ENCODE data around the gene VMP1. TPM values are rescaled to one million over a fixed set of nuclear protein-coding genes. Genes with fewer than 3 reads are reported as not detected.

VMP1 gene
- total and polyA plus RNA-seq, 2 donors (not counting 1 experiment from before 2014, with no cell fraction given) = 125 to 235 TPM

- Histone ChIP-seq H3K4me3 (replicated peaks in 1 of 4; ENCODE audit: control extremely low read depth in 1 of 4, insufficient read depth in 1 of 4, low read depth in 3 of 4, low read length in 4 of 4) (no peak overlapping the region), H4K20me1 (ENCODE audit: control insufficient read depth, extremely low read depth, insufficient read depth, low read length) (no peaks in the 10 kb centered on the region), H3K36me3 (ENCODE audit: control insufficient read depth, insufficient read depth, low read length) (no peaks in the 10 kb centered on the region), H3K79me2 (ENCODE audit: control insufficient read depth, insufficient read depth, low read length) (no peaks in the 10 kb centered on the region), H3K4me1 (ENCODE audit: control insufficient read depth, extremely low read depth, insufficient read depth, low read length) (peaks cover 9% of the 10 kb centered on the region), H3K9ac (ENCODE audit: insufficient read depth, low read length) (no peak overlapping the region), H3K4me2 (ENCODE audit: extremely low read depth, insufficient read depth, low read length) (no peak overlapping the region), H2AFZ (ENCODE audit: low read length) (no peak overlapping the region), H3K27ac (ENCODE audit: insufficient read depth, low read length) (no peak overlapping the region), H3K27me3 (ENCODE audit: control insufficient read depth, insufficient read depth, low read length) (no peaks in the 10 kb centered on the region), H3K9me3 (ENCODE audit: control insufficient read depth, insufficient read depth, low read depth, low read length) (no peaks in the 10 kb centered on the region)
- TF ChIP-seq CTCF (conservative IDR thresholded peaks at IDR 0.05 in 1 of 2, IDR thresholded peaks at IDR 0.05 in 1 of 2; ENCODE audit: low read depth in 1 of 2, low read length in 2 of 2) (no peak), EZH2 (IDR thresholded peaks at IDR 0.05; ENCODE audit: low read length, missing control alignments) (no peak)
- DNase-seq (ENCODE audit: low read depth in 2 of 2) = peak in 1 of 2 donors; percentile 53
Observed at GRCh38 chr17:59752446-59752845, 45.0 kb downstream of the VMP1 start.

- Histone ChIP-seq H3K27me3 (ENCODE audit: control insufficient read depth, insufficient read depth, low read length) (no peaks in the 10 kb centered on the region), H3K36me3 (ENCODE audit: control insufficient read depth, insufficient read depth, low read length) (no peaks in the 10 kb centered on the region), H3K4me2 (ENCODE audit: extremely low read depth, insufficient read depth, low read length) (no peak overlapping the region), H3K9ac (ENCODE audit: insufficient read depth, low read length) (no peak overlapping the region), H4K20me1 (ENCODE audit: control insufficient read depth, extremely low read depth, insufficient read depth, low read length) (no peaks in the 10 kb centered on the region), H3K27ac (ENCODE audit: insufficient read depth, low read length) (no peak overlapping the region), H3K4me1 (ENCODE audit: control insufficient read depth, extremely low read depth, insufficient read depth, low read length) (peaks cover 9% of the 10 kb centered on the region), H3K79me2 (ENCODE audit: control insufficient read depth, insufficient read depth, low read length) (peaks cover 2% of the 10 kb centered on the region), H2AFZ (ENCODE audit: low read length) (no peak overlapping the region), H3K4me3 (replicated peaks in 1 of 4; ENCODE audit: control extremely low read depth in 1 of 4, insufficient read depth in 1 of 4, low read depth in 3 of 4, low read length in 4 of 4) (no peak overlapping the region), H3K9me3 (ENCODE audit: control insufficient read depth, insufficient read depth, low read depth, low read length) (no peaks in the 10 kb centered on the region)
- DNase-seq (ENCODE audit: low read depth in 2 of 2) = no peak
- TF ChIP-seq EZH2 (IDR thresholded peaks at IDR 0.05; ENCODE audit: low read length, missing control alignments) = no peak
Observed at GRCh38 chr17:59752922-59753321, 45.5 kb downstream of the VMP1 start.

GRCh38 chr17:59753522-59754467, 46.3 kb downstream of the VMP1 start:
- H3K79me2 ChIP-seq (ENCODE audit: control insufficient read depth, insufficient read depth, low read length) = peaks cover 3% of the 10 kb centered on the region
- peak overlapping the region; percentile 64 for H3K27ac ChIP-seq (ENCODE audit: insufficient read depth, low read length)
- peak overlapping the region in 3 of 4 experiments; percentile 11 to 48 (median 25) for H3K4me3 ChIP-seq (replicated peaks in 1 of 4; ENCODE audit: control extremely low read depth in 1 of 4, insufficient read depth in 1 of 4, low read depth in 3 of 4, low read length in 4 of 4)
- peak overlapping the region; percentile 41 for H3K9ac ChIP-seq (ENCODE audit: insufficient read depth, low read length)
- H3K9me3 ChIP-seq (ENCODE audit: control insufficient read depth, insufficient read depth, low read depth, low read length) = no peaks in the 10 kb centered on the region
- TF ChIP-seq CTCF (conservative IDR thresholded peaks at IDR 0.05 in 1 of 2, IDR thresholded peaks at IDR 0.05 in 1 of 2; ENCODE audit: low read depth in 1 of 2, low read length in 2 of 2) (peak; percentile 50 to 54), EZH2 (IDR thresholded peaks at IDR 0.05; ENCODE audit: low read length, missing control alignments) (no peak)
- no peak overlapping the region for H2AFZ ChIP-seq (ENCODE audit: low read length)
- no peaks in the 10 kb centered on the region for H3K36me3 ChIP-seq (ENCODE audit: control insufficient read depth, insufficient read depth, low read length)
- no peaks in the 10 kb centered on the region for H3K27me3 ChIP-seq (ENCODE audit: control insufficient read depth, insufficient read depth, low read length)
- peak; percentile 83 to 95 for DNase-seq (ENCODE audit: low read depth in 2 of 2)
- no peaks in the 10 kb centered on the region for H4K20me1 ChIP-seq (ENCODE audit: control insufficient read depth, extremely low read depth, insufficient read depth, low read length)
- peaks cover 9% of the 10 kb centered on the region for H3K4me1 ChIP-seq (ENCODE audit: control insufficient read depth, extremely low read depth, insufficient read depth, low read length)
- H3K4me2 ChIP-seq (ENCODE audit: extremely low read depth, insufficient read depth, low read length) = peak overlapping the region; percentile 46
